ENCODE data around the gene TEX9.

- TF ChIP-seq, protein P1, sequence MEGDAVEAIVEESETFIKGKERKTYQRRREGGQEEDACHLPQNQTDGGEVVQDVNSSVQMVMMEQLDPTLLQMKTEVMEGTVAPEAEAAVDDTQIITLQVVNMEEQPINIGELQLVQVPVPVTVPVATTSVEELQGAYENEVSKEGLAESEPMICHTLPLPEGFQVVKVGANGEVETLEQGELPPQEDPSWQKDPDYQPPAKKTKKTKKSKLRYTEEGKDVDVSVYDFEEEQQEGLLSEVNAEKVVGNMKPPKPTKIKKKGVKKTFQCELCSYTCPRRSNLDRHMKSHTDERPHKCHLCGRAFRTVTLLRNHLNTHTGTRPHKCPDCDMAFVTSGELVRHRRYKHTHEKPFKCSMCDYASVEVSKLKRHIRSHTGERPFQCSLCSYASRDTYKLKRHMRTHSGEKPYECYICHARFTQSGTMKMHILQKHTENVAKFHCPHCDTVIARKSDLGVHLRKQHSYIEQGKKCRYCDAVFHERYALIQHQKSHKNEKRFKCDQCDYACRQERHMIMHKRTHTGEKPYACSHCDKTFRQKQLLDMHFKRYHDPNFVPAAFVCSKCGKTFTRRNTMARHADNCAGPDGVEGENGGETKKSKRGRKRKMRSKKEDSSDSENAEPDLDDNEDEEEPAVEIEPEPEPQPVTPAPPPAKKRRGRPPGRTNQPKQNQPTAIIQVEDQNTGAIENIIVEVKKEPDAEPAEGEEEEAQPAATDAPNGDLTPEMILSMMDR (IDR thresholded peaks at IDR 0.05; ENCODE audit: poor library complexity): no peak
- no peak for TF ChIP-seq EZH2 (IDR thresholded peaks at IDR 0.05; ENCODE audit: borderline replicate concordance)
Measured at GRCh38 chr15:56471440-56472069, 106.3 kb downstream of the TEX9 start.
